Upper lobe of left lung (tissue), 4 donors: ENCODE results near the gene LSP1.

Experiments used
- CTCF ChIP-seq, 6 experiments: fragments of 450-650 bp in 4 of 6; fragments of 200-600 bp in 2 of 6; sonication (generic) in 2 of 6; IDR thresholded peaks; one replicate each; pipeline ENCODE4 v1.5.1; 2016 to 2019; ENCODE audit warnings: antibody characterized with exemption in 6 of 6
- POLR2A ChIP-seq, 4 donors: fragments of 450-650 bp; IDR thresholded peaks; one replicate each; pipeline ENCODE4 v1.5.1; 2016 to 2017; ENCODE audit warnings: antibody characterized with exemption in 4 of 4, mild to moderate bottlenecking in 2 of 4

DNA sequence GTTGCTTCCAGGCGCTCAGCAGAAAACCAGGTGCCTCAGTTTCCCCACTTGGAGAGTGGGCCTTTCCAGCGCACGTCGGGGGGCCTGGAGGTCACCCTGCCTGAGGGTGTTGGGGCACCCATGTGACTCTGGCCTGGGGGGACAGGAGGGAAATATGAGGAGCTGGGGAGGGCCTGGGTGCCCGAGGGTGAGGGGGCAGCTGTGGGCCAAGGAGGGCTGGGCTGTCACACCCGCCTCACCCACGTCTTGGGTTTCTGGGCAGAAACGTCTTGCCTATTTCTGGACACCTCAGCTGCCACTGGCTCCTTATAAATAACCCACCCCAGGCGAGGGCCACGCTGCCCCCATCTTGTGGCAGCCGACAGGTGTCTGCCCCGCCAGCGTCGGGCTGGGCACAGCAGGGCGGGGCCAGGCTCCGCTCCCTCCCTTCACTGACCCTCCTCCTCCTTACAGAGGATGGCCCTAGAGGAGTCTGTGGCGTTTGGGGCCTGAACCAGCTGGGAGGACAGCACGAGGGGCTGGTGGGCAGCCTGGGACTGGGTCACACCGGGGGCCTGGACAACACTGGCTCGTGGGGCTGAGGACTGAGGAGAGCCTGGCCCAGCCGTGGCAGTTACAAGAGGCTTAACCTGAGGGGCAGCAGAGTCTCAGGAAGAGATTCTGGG lies 68.2 kb downstream of the LSP1 start:
- TF ChIP-seq CTCF (IDR thresholded peaks at IDR 0.05) (no peak), POLR2A (IDR thresholded peaks at IDR 0.05) (no peak)
